Erythroblast (primary cell): ENCODE measurements around the gene CEP295NL.

ENCODE experiments used
- GATA1 ChIP-seq: IDR thresholded peaks from 2 replicates; pipeline ENCODE4 v1.6.1; 2011; ENCODE audit warnings: low read depth, mild to moderate bottlenecking, control low read depth, low read length, moderate library complexity
- POLR2A ChIP-seq: IDR thresholded peaks from 2 replicates; pipeline ENCODE4 v1.6.1; 2011; ENCODE audit warnings: mild to moderate bottlenecking, low read length

- TF ChIP-seq POLR2A, result no peak
- TF ChIP-seq GATA1, result no peak
Observed at GRCh38 chr17:78934681-78935418, 31.8 kb upstream of the CEP295NL start.
